NCI-H1436 (cell line): ENCODE measurements around the gene LHX4.
"Not testable (repeated sequence)": the region's sequence is repeated elsewhere in the genome, so short reads cannot be mapped to it uniquely, and the experiment has no call there.

Experiments used
- DNase-seq: peaks from one replicate; lab custom pipeline; 2025; lab: John Stamatoyannopoulos, UW

LHX4 gene

GRCh38 chr1:180197231-180197630 lies 32.8 kb upstream of the LHX4 start:
- DNase-seq, result no peak

- no peak for DNase-seq
These were observed 31.9 kb upstream of the LHX4 start for GRCh38 chr1:180198196-180198595.

DNA sequence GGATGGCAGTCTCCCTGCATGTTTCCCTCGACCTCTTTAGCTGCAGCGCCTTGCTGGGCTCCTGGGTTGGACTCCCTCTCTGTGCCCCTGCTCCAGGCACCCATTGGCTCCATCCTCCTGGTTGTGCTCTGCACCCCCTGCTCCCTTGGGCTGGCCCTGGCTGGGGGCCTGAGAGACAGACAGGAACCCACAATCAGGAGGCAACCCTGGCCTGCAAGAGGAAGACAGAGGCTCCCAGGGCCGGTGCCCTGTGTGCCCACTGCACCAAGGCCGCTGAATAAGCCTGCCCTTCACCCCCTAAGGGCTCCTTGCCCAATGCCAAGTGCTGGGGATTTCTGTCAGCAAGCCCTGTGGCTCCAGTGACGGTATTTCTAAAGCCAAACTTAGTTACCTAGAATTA lies 31.5 kb upstream of the LHX4 start:
- DNase-seq, result no peak

- DNase-seq, result peak; percentile 11
These were observed 31.0 kb upstream of the LHX4 start for GRCh38 chr1:180199018-180199417.

DNA sequence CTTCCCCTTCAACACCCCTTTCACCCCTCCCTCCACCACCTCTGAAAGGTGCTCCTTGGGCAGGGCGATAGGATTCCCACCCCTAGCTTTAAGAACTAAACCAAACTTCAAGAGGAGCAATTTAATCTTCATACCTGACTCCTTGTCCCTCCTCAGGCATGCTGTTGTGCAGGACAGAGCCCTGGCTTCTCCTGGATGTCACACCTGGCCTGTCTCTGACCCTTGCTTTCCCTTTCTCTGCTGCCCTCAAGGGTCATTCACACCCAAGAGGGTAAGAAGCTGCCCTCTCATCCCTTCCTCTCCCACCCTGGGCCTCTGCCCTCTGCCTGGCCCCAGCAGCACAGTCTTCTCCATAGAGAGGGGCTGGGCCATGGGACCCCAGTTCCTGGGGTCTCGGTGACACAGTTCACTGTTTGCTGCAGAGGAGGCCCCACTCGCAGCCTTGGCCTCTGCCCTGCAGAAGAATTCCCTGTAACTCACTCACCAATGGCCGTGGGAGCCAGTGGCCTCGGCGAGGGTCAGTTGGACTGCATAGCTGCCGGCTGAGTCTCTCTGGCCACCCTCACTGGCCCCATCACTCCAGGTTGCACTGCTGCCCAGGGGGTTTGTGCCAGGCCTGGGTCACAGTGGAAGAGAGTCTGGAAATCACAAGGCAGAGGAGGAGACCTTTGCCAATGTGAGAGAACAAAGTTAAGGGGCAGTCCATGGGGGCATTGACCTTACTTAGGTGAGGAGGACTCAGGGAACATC lies 28.4 kb upstream of the LHX4 start:
- no peak for DNase-seq

DNA sequence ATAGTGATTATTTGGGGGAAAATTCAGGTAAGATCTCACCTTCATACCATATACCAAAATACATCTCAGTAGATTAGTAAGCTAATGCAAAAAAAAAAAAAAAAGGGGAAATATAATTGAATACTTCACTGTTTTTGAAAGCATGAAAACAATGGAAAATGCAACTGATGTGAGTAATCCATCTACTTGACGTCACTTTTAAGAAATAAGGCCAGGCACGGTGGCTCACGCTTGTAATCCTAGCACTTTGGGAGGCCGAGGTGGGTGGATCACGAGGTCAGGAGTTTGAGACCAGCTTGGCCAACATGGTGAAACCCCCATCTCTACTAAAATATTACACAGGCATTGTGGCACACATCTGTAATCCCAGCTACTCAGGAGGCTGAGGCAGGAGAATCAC lies 27.5 kb upstream of the LHX4 start:
- DNase-seq, result not testable (repeated sequence)

DNA sequence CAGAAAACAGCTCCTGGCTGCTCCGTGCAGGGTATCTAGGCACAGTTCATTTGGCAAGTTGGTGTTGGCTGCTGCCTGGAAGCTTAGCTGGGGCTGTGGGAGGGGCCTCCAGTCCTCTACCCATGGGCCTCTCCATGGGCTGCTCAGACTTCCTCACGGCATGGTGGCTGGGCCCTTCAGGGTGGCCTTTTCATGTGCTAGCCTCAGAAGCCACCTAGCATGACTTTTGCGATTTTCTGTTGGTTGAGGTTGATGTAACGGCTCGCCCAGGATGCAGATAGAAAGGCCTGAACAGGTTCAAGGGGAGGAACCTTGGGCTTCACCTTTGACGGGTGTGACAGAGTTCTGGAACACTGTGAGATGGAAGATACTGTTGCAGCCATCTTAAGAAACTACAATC lies 25.8 kb upstream of the LHX4 start:
- no peak for DNase-seq

- DNase-seq, result no peak
These were observed 23.5 kb upstream of the LHX4 start for GRCh38 chr1:180206581-180206980.

- DNase-seq, result no peak
These were observed 21.8 kb upstream of the LHX4 start for GRCh38 chr1:180208264-180208663.

- no peak for DNase-seq
These were observed 19.9 kb upstream of the LHX4 start for GRCh38 chr1:180210008-180210620.

GRCh38 chr1:180211156-180211859 lies 18.8 kb upstream of the LHX4 start:
- DNase-seq, result no peak

- DNase-seq, result no peak
These were observed 18.2 kb upstream of the LHX4 start for GRCh38 chr1:180211860-180212229.

- DNase-seq, result no peak
These were observed 16.5 kb upstream of the LHX4 start for GRCh38 chr1:180213401-180214170.

DNA sequence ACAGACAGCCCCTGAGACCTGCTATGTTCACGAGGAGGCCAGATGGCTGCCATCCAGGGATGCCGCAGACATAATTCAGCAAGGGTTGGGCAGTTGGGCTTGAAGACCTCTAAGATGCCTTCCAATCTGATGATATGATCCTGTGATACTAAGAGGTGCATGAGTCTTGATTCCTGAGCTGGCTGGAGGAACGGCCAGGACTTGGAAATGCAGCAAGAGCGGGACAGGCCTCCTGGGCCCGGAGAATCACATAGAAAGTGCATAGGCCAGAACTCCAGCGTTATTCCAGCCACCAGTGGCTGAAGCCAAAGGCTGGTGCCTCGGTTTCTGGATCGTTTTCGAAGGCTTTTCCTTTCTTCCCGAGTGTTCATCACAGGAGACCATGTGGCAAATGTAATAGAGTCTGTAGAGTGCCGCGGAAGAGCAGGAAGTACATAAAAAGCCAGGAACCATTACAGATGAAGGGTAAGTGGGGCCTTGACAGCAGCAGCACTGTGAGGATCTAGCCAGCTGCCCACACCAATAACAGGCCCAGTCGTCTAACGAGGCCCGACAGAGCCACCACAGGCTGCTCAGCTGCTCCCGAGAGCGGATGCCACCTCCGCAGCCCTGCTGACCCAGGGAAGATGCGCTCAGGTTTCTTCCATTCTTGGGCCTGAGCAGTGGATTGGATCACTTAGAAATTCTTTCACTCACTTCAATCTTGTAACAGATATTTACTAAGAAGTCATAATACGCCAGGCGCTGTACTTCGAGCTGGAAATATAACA lies 14.0 kb upstream of the LHX4 start:
- no peak for DNase-seq

- no peak for DNase-seq
These were observed 13.1 kb upstream of the LHX4 start for GRCh38 chr1:180217006-180217405.

GRCh38 chr1:180218806-180219765 lies 11.0 kb upstream of the LHX4 start:
- DNase-seq, result no peak

DNA sequence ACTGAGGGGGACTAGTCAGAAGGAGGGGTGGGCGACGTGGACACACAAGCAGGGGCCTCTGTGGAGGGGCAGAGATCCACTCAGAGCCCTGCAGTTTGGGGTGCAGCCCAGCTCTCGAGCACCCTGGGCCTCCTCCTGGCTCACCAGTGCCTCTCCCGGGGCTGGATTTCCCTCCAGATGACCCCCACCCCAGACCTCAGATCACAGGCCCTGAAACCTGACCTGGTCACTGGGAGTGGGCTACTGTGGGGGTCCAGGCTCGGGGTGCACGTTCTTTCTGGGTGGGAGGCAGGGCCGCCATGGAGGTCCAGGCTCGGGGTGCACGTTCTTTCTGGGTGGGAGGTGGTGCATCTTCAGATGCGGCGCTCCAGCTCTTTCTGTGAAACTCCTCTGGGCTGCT lies 10.3 kb upstream of the LHX4 start:
- no peak for DNase-seq

GRCh38 chr1:180221462-180221861 lies 8.6 kb upstream of the LHX4 start:
- no peak for DNase-seq

GRCh38 chr1:180224902-180225301 lies 5.2 kb upstream of the LHX4 start:
- no peak for DNase-seq

DNA sequence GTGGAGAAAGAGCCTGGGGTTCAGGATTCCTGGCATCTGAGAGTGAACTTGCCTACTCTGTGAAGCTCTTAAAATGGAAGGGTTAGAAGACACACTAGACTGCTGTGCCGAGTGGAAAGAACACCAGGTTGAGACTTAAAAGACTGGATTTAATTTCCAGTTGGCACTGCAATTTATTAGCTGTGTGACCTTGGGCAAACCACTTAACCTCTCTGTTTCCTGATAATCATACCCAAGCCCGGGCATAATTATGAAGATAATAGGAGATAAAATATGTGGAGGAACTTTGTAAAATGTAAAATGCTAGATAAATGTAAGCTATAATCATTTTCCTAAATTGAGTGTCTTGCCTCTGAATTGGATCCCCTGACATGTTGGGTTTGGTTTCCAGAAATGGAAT lies 4.7 kb upstream of the LHX4 start:
- DNase-seq, result no peak
